OCI-LY7 (cell line): Measurements from ENCODE around the gene GCHFR. TPM values are rescaled to one million over a fixed set of nuclear protein-coding genes. Genes with fewer than 3 reads are reported as not detected.

ENCODE experiments used
- BruUV-seq: library from RNA; stranded (reverse); fragments of 400-500 nt; replicated peaks from 2 replicates; lab custom pipeline; 2021; lab: Mats Ljungman, UMichigan
- CTCF ChIA-PET: fragments of 300-600 bp; sonication (Branson Sonifier 250); formaldehyde crosslinking; loops from one replicate; lab custom pipeline; 2022; ENCODE audit warnings: antibody characterized with exemption; ENCODE audit not compliant: unreplicated experiment; lab: Charles Lee
- POLR2A ChIA-PET: fragments of 300-600 bp; sonication (Branson Sonifier 250); formaldehyde crosslinking; loops from one replicate; lab custom pipeline; 2022; ENCODE audit warnings: antibody characterized with exemption; lab: Charles Lee
- DNase-seq: peaks from one replicate; pipeline ENCODE4 v3.0.0-alpha.2; 2015; ENCODE audit warnings: low spot score
- H2AFZ ChIP-seq: fragments of 200-600 bp; sonication (generic), shearing (Covaris generic); 2 replicates; pipeline ENCODE4 v1.6.1; 2014; ENCODE audit warnings: mild to moderate bottlenecking, antibody characterized with exemption, low read length, moderate library complexity
- H3K27ac ChIP-seq: fragments of 200-600 bp; sonication (generic); 2 replicates; pipeline ENCODE4 v1.5.1; 2014; ENCODE audit warnings: mixed run types, low read depth, mild to moderate bottlenecking, moderate library complexity, low read length, inconsistent platforms; ENCODE audit not compliant: poor library complexity, severe bottlenecking
- H3K36me3 ChIP-seq: fragments of 200-600 bp; sonication (generic); 2 replicates; pipeline ENCODE4 v1.6.1; 2014; ENCODE audit warnings: mild to moderate bottlenecking, antibody characterized with exemption, low read length, moderate library complexity, mixed read lengths; ENCODE audit not compliant: insufficient read depth
- H3K4me1 ChIP-seq: fragments of 200-600 bp; sonication (generic); 2 replicates; pipeline ENCODE4 v1.5.1; 2014; ENCODE audit warnings: mild to moderate bottlenecking, low read length; ENCODE audit not compliant: insufficient read depth, poor library complexity, severe bottlenecking
- H3K4me2 ChIP-seq: fragments of 200-600 bp; sonication (generic); 2 replicates; pipeline ENCODE4 v1.6.1; 2014; ENCODE audit warnings: mild to moderate bottlenecking, low read length
- H3K4me3 ChIP-seq: fragments of 200-600 bp; sonication (generic); 2 replicates; pipeline ENCODE4 v1.5.1; 2014; ENCODE audit warnings: mild to moderate bottlenecking, low read depth, low read length; ENCODE audit not compliant: poor library complexity, severe bottlenecking
- H3K79me2 ChIP-seq: fragments of 200-600 bp; sonication (generic); 2 replicates; pipeline ENCODE4 v1.6.1; 2016; ENCODE audit warnings: low read depth, mild to moderate bottlenecking, low read length, moderate library complexity, mixed read lengths; ENCODE audit not compliant: insufficient read depth
- H3K9me2 ChIP-seq: fragments of 200-600 bp; sonication (generic); 2 replicates; pipeline ENCODE4 v1.6.1; 2016; ENCODE audit warnings: mild to moderate bottlenecking, low read length, mixed read lengths; ENCODE audit not compliant: insufficient read depth
- H3K9me3 ChIP-seq: fragments of 200-600 bp; sonication (generic); 2 replicates; pipeline ENCODE4 v1.6.1; 2014; ENCODE audit warnings: mild to moderate bottlenecking, mixed run types, low read length, mixed read lengths
- H4K20me1 ChIP-seq: fragments of 200-600 bp; sonication (generic); 2 replicates; pipeline ENCODE4 v1.6.1; 2014; ENCODE audit warnings: mild to moderate bottlenecking, antibody characterized with exemption, low read length, moderate library complexity, mixed read lengths; ENCODE audit not compliant: insufficient read depth
- CTCF ChIP-seq: fragments of 200-600 bp; sonication (generic); conservative IDR thresholded peaks from 2 replicates; pipeline ENCODE4 v1.5.1; 2014; ENCODE audit warnings: mild to moderate bottlenecking, antibody characterized with exemption, low read length, moderate library complexity, mixed read lengths
- EZH2phosphoT487 ChIP-seq: fragments of 200-600 bp; sonication (generic); IDR thresholded peaks from 2 replicates; pipeline ENCODE4 v1.6.1; 2018; ENCODE audit warnings: low read depth, borderline replicate concordance, mild to moderate bottlenecking, mixed run types, antibody characterized with exemption, low read length, moderate library complexity, mixed read lengths
- intact Hi-C: fragments of 100-400 bp; cut with micrococcal nuclease; formaldehyde crosslinking; loops from one replicate; pipeline ENCODE4 v1.10.0; 2022; ENCODE audit not compliant: unreplicated experiment
- total RNA-seq, 2 experiments: library from RNA; depleted of rRNA in 1 of 2; stranded (reverse); fragments of >200 nt in 1 of 2; shearing (Covaris generic) in 1 of 2; gene quantifications; 2 replicates each; pipeline ENCODE4 v1.2.3, GENCODE V29; 2014 to 2022

The GCHFR gene
- total RNA-seq, 2 experiments from 2014 or later = 75.7 to 97.4 TPM

GRCh38 chr15:40755812-40756208 is 8.1 kb upstream of the GCHFR start:
- no TSS peak for BruUV-seq
- H3K4me1 ChIP-seq = peaks cover 59% of the 10 kb centered on the region
- peak overlapping the region; percentile 85 for H3K4me3 ChIP-seq
- no peaks in the 10 kb centered on the region for H3K9me3 ChIP-seq
- peak overlapping the region; percentile 90 for H3K27ac ChIP-seq
- peak overlapping the region; percentile 67 for H2AFZ ChIP-seq
- peaks cover 23% of the 10 kb centered on the region for H3K36me3 ChIP-seq
- H4K20me1 ChIP-seq = no peaks in the 10 kb centered on the region
- CTCF ChIA-PET = no interaction called here
- H3K4me2 ChIP-seq = peak overlapping the region; percentile 95
- intact Hi-C loops = loop anchor here (1.0 to 2.0 kb wide), 4 partner anchors 8 to 51 kb away; partner anchors contain the start of genes C15orf62, DNAJC17, GCHFR and ZFYVE19
- peaks cover 29% of the 10 kb centered on the region for H3K79me2 ChIP-seq
- POLR2A ChIA-PET = interaction anchor here (2.7 to 2.9 kb wide), 2 partner anchors 9 to 13 kb away, joined by 8 to 11 read pairs; partner anchors contain the start of gene C15orf62
- peak; percentile 56 for DNase-seq
- H3K9me2 ChIP-seq = no peaks in the 10 kb centered on the region
- TF ChIP-seq CTCF (no peak), EZH2phosphoT487 (no peak)

GRCh38 chr15:40756938-40757337 is 6.9 kb upstream of the GCHFR start:
- Histone ChIP-seq H3K4me3 (no peak overlapping the region), H4K20me1 (no peaks in the 10 kb centered on the region), H3K4me2 (no peak overlapping the region), H3K79me2 (peaks cover 26% of the 10 kb centered on the region), H3K9me2 (no peaks in the 10 kb centered on the region), H3K36me3 (peaks cover 12% of the 10 kb centered on the region; the same call in 1 of the 2 replicates), H2AFZ (peak overlapping the region; percentile 67; the same call in 1 of the 2 replicates), H3K9me3 (no peaks in the 10 kb centered on the region), H3K27ac (peak overlapping the region; percentile 21), H3K4me1 (peaks cover 62% of the 10 kb centered on the region)
- BruUV-seq = no TSS peak
- intact Hi-C loops = no loop called here
- ChIA-PET CTCF (interaction anchor here (1.3 kb wide), 1 partner anchor 12 kb away, joined by 5 read pairs; the partner anchor contains the start of gene C15orf62), POLR2A (interaction anchor here (0.6 to 2.9 kb wide), 4 partner anchors 8 to 167 kb away, joined by 3 to 11 read pairs (median 6); partner anchors contain the start of gene C15orf62)
- no peak for DNase-seq
- TF ChIP-seq EZH2phosphoT487 = no peak
- no peak for TF ChIP-seq CTCF

GRCh38 chr15:40759961-40760360 is 3.9 kb upstream of the GCHFR start:
- no peaks in the 10 kb centered on the region for H3K9me2 ChIP-seq
- TF ChIP-seq CTCF (no peak), EZH2phosphoT487 (no peak)
- ChIA-PET CTCF (no interaction called here), POLR2A (interaction anchor here (1.3 kb wide), 1 partner anchor 9 kb away, joined by 3 read pairs; no protein-coding TSS in a partner anchor)
- peak overlapping the region; percentile 59 for H2AFZ ChIP-seq
- H3K4me1 ChIP-seq = peaks cover 54% of the 10 kb centered on the region
- intact Hi-C loops = no loop called here
- H3K4me2 ChIP-seq = peak overlapping the region; percentile 47
- no peak overlapping the region for H3K4me3 ChIP-seq
- peak overlapping the region; percentile 49 for H3K27ac ChIP-seq
- no peaks in the 10 kb centered on the region for H3K36me3 ChIP-seq
- peaks cover 2% of the 10 kb centered on the region; the same call in 1 of the 2 replicates for H3K79me2 ChIP-seq
- H4K20me1 ChIP-seq = no peaks in the 10 kb centered on the region
- DNase-seq = peak; percentile 68
- no peaks in the 10 kb centered on the region for H3K9me3 ChIP-seq
- no TSS peak for BruUV-seq
